Sigmoid colon (tissue), 7 donors: ENCODE data around the gene SIPA1L3. TPM values are rescaled to one million over a fixed set of nuclear protein-coding genes. Genes with fewer than 3 reads are reported as not detected.

ENCODE experiments used
- DNase-seq: peaks from one replicate; pipeline ENCODE4 v3.0.0-alpha.2; 2019
- H3K27ac ChIP-seq, 4 donors: fragments of 200-600 bp; sonication (generic); one replicate each; pipeline ENCODE4 v1.5.1; 2016 to 2019; ENCODE audit warnings: mild to moderate bottlenecking in 1 of 4
- H3K27me3 ChIP-seq, 3 donors: fragments of 200-600 bp; sonication (generic); one replicate each; pipeline ENCODE4 v1.5.1; 2019; ENCODE audit warnings: mild to moderate bottlenecking in 1 of 3
- H3K36me3 ChIP-seq, 4 donors: fragments of 200-600 bp; sonication (generic); one replicate each; pipeline ENCODE4 v1.5.1; 2016 to 2019
- H3K4me1 ChIP-seq, 4 donors: fragments of 200-600 bp; sonication (generic); one replicate each; pipeline ENCODE4 v1.5.1; 2017 to 2019
- H3K4me3 ChIP-seq, 4 donors: fragments of 200-600 bp; sonication (generic); one replicate each; pipeline ENCODE4 v1.5.1; 2017 to 2019; ENCODE audit warnings: mild to moderate bottlenecking in 2 of 4, moderate library complexity in 1 of 4
- H3K9me3 ChIP-seq, 4 donors: fragments of 200-600 bp in 3 of 4; sonication (generic) in 3 of 4; one replicate each; pipeline versions ENCODE4 v1.5.1 to v1.6.1; 2013 to 2019
- EP300 ChIP-seq, 4 donors: sonication (generic); formaldehyde crosslinking; IDR thresholded peaks; one replicate each; pipeline ENCODE4 v1.6.1; 2017; ENCODE audit warnings: antibody characterized with exemption in 4 of 4
- POLR2A ChIP-seq, 2 donors: fragments of 450-650 bp; IDR thresholded peaks; one replicate each; pipeline ENCODE4 v1.6.1; 2016; ENCODE audit warnings: antibody characterized with exemption in 2 of 2, mild to moderate bottlenecking in 2 of 2, moderate library complexity in 2 of 2
- POLR2AphosphoS5 ChIP-seq, 4 donors: sonication (generic); formaldehyde crosslinking; IDR thresholded peaks; one replicate each; pipeline ENCODE4 v1.6.1; 2017; ENCODE audit warnings: antibody characterized with exemption in 4 of 4
- WGBS, 2 donors: extraction: QIAGEN DNeasy Blood & Tissue Kit; methylation state at CpG; one replicate each; pipeline ENCODE4 v1.1.7; 2013; 5-methylcytosine and 5-hydroxymethylcytosine counted together
- intact Hi-C: fragments of 100-400 bp; cut with DNase I; formaldehyde crosslinking; loops from one replicate; pipeline ENCODE4 v1.15.1; 2023
- polyA plus RNA-seq, 3 donors: library from polyadenylated mRNA; stranded (reverse); fragments of 200-250 nt; gene quantifications; one replicate each; pipeline ENCODE4 v1.2.3, GENCODE V29; 2013
- total RNA-seq, 4 donors: library from RNA; depleted of rRNA; stranded (reverse); fragments of >200 nt; gene quantifications; one replicate each; pipeline ENCODE4 v1.1.0, GENCODE V29; 2016
- TF ChIP-seq, protein P1 (sequence below), 4 experiments: fragments of 450-650 bp in 3 of 4; fragments of 200-600 bp in 1 of 4; IDR thresholded peaks; one replicate each; pipeline ENCODE4 v1.5.1; 2016 to 2019; ENCODE audit warnings: antibody characterized with exemption in 4 of 4, mild to moderate bottlenecking in 3 of 4, moderate library complexity in 2 of 4
- donor health status: healthy with polysubstance abuse.
- donor health status: Bipolar disorder and iron deficiency.
- donor health status: healthy.

Gene SIPA1L3
- total and polyA plus RNA-seq, 7 donors, result 7.7 to 47.9 (median 9.9) TPM

- Histone ChIP-seq H3K4me3 (no peak overlapping the region), H3K4me1 (no peaks in the 10 kb centered on the region), H3K27ac (no peak overlapping the region), H3K27me3 (no peaks in the 10 kb centered on the region), H3K9me3 (no peaks in the 10 kb centered on the region), H3K36me3 (peaks cover 0 to 16% (median 2%) of the 10 kb centered on the region in 4 donors)
- DNase-seq, result no peak
- TF ChIP-seq, protein P1, sequence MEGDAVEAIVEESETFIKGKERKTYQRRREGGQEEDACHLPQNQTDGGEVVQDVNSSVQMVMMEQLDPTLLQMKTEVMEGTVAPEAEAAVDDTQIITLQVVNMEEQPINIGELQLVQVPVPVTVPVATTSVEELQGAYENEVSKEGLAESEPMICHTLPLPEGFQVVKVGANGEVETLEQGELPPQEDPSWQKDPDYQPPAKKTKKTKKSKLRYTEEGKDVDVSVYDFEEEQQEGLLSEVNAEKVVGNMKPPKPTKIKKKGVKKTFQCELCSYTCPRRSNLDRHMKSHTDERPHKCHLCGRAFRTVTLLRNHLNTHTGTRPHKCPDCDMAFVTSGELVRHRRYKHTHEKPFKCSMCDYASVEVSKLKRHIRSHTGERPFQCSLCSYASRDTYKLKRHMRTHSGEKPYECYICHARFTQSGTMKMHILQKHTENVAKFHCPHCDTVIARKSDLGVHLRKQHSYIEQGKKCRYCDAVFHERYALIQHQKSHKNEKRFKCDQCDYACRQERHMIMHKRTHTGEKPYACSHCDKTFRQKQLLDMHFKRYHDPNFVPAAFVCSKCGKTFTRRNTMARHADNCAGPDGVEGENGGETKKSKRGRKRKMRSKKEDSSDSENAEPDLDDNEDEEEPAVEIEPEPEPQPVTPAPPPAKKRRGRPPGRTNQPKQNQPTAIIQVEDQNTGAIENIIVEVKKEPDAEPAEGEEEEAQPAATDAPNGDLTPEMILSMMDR (IDR thresholded peaks at IDR 0.05), result no peak
- no peak for TF ChIP-seq POLR2AphosphoS5 (IDR thresholded peaks at IDR 0.05)
- no peak for TF ChIP-seq POLR2A (IDR thresholded peaks at IDR 0.05)
- no peak for TF ChIP-seq EP300 (IDR thresholded peaks at IDR 0.05)
- WGBS, 2 donors, result 81 to 93% methylated on average over 13 of the region's 13 CpGs
- intact Hi-C loops, result no loop called here
Measured at GRCh38 chr19:38194061-38194701, 287.2 kb downstream of the SIPA1L3 start.

DNA sequence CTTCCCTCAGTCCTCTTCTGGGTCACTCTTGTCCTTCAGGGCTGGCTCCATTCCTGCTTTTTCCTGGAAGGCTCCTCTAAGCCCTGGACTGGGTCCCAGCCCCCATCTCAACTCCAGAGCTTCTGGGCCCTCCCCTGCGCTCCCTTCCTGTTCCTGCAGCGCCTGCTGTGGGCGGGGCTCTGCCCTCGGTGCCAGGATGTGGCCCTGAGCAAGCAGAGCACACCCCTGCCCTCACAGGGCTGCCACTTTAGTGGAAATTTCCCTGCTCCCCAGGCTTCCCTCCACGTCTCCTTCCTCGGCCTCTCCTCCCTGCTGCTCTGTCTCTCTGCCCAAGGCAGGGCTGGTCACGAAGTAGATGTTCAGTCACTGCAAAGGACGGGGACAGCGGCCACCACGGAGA is 288.2 kb downstream of the SIPA1L3 start:
- H3K9me3 ChIP-seq, result no peaks in the 10 kb centered on the region
- intact Hi-C loops, result no loop called here
- no peaks in the 10 kb centered on the region for H3K27me3 ChIP-seq
- no peak for DNase-seq
- no peaks in the 10 kb centered on the region for H3K4me1 ChIP-seq
- TF ChIP-seq POLR2AphosphoS5 (IDR thresholded peaks at IDR 0.05) (no peak), POLR2A (IDR thresholded peaks at IDR 0.05) (no peak)
- H3K4me3 ChIP-seq, result no peak overlapping the region
- WGBS, 2 donors, result 79 to 96% methylated on average over 10 of the region's 10 CpGs
- peaks cover 0 to 12% (median 2%) of the 10 kb centered on the region in 4 donors for H3K36me3 ChIP-seq
- H3K27ac ChIP-seq, result no peak overlapping the region

DNA sequence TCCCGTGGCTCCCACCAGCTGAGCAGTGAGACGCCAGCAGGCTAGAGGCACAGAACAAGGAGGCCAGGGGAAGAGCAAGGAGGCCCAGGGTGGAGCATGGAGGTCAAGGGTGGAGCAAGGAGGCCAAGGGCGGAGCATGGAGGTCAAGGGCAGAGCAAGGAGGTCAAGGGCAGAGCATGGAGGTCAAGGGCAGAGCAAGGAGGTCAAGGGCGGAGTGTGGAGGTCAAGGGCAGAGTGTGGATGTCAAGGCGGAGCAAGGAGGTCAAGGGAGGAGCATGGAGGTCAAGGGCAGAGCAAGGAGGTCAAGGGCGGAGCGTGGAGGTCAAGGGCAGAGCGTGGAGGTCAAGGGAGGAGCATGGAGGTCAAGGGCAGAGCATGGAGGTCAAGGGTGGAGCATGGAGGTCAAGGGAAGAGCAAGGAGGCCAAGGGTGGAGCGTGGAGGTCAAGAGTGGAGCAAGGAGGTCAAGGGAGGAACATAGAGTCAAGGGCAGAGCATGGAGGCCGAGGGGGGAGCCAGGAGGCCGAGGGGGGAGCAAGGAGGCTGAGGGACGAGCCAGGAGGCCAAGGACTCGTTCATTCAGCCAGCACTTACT is 289.3 kb downstream of the SIPA1L3 start:
- intact Hi-C loops, result no loop called here
- H3K9me3 ChIP-seq, result no peaks in the 10 kb centered on the region
- DNase-seq, result no peak
- H3K27ac ChIP-seq, result no peak overlapping the region
- peaks cover 0 to 12% (median 2%) of the 10 kb centered on the region in 4 donors for H3K36me3 ChIP-seq
- H3K27me3 ChIP-seq, result no peaks in the 10 kb centered on the region
- TF ChIP-seq POLR2A (IDR thresholded peaks at IDR 0.05) (no peak), EP300 (IDR thresholded peaks at IDR 0.05) (no peak), POLR2AphosphoS5 (IDR thresholded peaks at IDR 0.05) (no peak)
- TF ChIP-seq, protein P1 (IDR thresholded peaks at IDR 0.05), result no peak
- WGBS, 2 donors, result 95% methylated on average over 13 of the region's 13 CpGs
- H3K4me1 ChIP-seq, result no peaks in the 10 kb centered on the region
- H3K4me3 ChIP-seq, result no peak overlapping the region

GRCh38 chr19:38196948-38197656 is 290.1 kb downstream of the SIPA1L3 start:
- peaks cover 0 to 18% (median 4%) of the 10 kb centered on the region in 4 donors for H3K36me3 ChIP-seq

More at GRCh38 chr19:38196948-38197656, 290.1 kb downstream of the SIPA1L3 start:
- H3K27me3 ChIP-seq, result no peaks in the 10 kb centered on the region
- no peaks in the 10 kb centered on the region for H3K4me1 ChIP-seq
- intact Hi-C loops, result no loop called here
- no peak overlapping the region for H3K4me3 ChIP-seq
- H3K27ac ChIP-seq, result no peak overlapping the region
- TF ChIP-seq POLR2A (IDR thresholded peaks at IDR 0.05) (no peak), POLR2AphosphoS5 (IDR thresholded peaks at IDR 0.05) (no peak), EP300 (IDR thresholded peaks at IDR 0.05) (no peak)
- TF ChIP-seq, protein P1 (IDR thresholded peaks at IDR 0.05), result no peak
- WGBS, 2 donors, result 90 to 95% methylated on average over 23 of the region's 23 CpGs
- no peaks in the 10 kb centered on the region for H3K9me3 ChIP-seq
- DNase-seq, result no peak
